ENCODE measurements around the gene NAB2. TPM values are rescaled to one million over a fixed set of nuclear protein-coding genes. Genes with fewer than 3 reads are reported as not detected.

The NAB2 gene
- total and polyA plus RNA-seq, 9 of the 15 experiments (the other 6 are each of a cell fraction or from before 2014, with no cell fraction given) = 0.45 to 40.9 (median 20.4) TPM

GRCh38 chr12:57055824-57056223, 33.1 kb upstream of the NAB2 start:
- WGBS (ENCODE audit: insufficient coverage, low coverage, missing lambda C conversion rate) = 53% methylated on average over 3 of the region's 3 CpGs
- no peak overlapping the region for H3K4me3 ChIP-seq
- H3K27me3 ChIP-seq (ENCODE audit: control insufficient read depth in 2 of 2, insufficient read depth in 2 of 2, low read length in 2 of 2) = no peaks in the 10 kb centered on the region
- no peaks in the 10 kb centered on the region for H3K9me1 ChIP-seq (ENCODE audit: control insufficient read depth, insufficient read depth, low read length)
- in situ Hi-C loops (cut with MboI) (no loop called here), intact Hi-C loops (cut with micrococcal nuclease) (no loop called here)
- DNase-seq (ENCODE audit: extremely low read depth in 1 of 4, low spot score in 3 of 4) = no peak
- ATAC-seq = no peak
- TF ChIP-seq ATF3 (IDR thresholded peaks at IDR 0.05) = peak; percentile 42
- no peak for TF ChIP-seq ATF3 (CRISPR knock-in tag; conservative IDR thresholded peaks at IDR 0.05)
- no peak for TF ChIP-seq HMGXB4 (CRISPR knock-in tag; IDR thresholded peaks at IDR 0.05)
- TF ChIP-seq CEBPG (CRISPR knock-in tag; IDR thresholded peaks at IDR 0.05) = no peak
- peak in 1 of 2 experiments; percentile 69; a peak in 2 of 4 replicates for TF ChIP-seq CEBPG (tag; conservative IDR thresholded peaks at IDR 0.05 in 1 of 2, IDR thresholded peaks at IDR 0.05 in 1 of 2)
- no TSS peak for BruUV-seq (replicated peaks)
- peaks cover 50% of the 10 kb centered on the region for H3K36me3 ChIP-seq (ENCODE audit: control insufficient read depth, insufficient read depth, low read length)
- no peak overlapping the region for H2AFZ ChIP-seq (ENCODE audit: low read depth, low read length)
- POLR2A ChIA-PET = interaction anchor here (0.9 to 1.4 kb wide), 4 partner anchors 23 to 57 kb away, joined by 3 to 5 read pairs (median 4); partner anchors contain the start of gene NEMP1
- FAIRE-seq = no peak
- H3K79me2 ChIP-seq (ENCODE audit: control insufficient read depth, insufficient read depth, low read length) = no peaks in the 10 kb centered on the region
- no peaks in the 10 kb centered on the region for H4K20me1 ChIP-seq (replicated peaks; ENCODE audit: control insufficient read depth, insufficient read depth, low read length)
- no peaks in the 10 kb centered on the region for H3K4me1 ChIP-seq (replicated peaks in 1 of 2; ENCODE audit: control insufficient read depth in 2 of 2, insufficient read depth in 2 of 2, low read length in 2 of 2)
- no peak overlapping the region for H3K9ac ChIP-seq (ENCODE audit: insufficient read depth in 1 of 2, low read depth in 2 of 2, low read length in 2 of 2)
- no peaks in the 10 kb centered on the region for H3K9me3 ChIP-seq (replicated peaks; ENCODE audit: control insufficient read depth, insufficient read depth, low read depth, low read length)
- H3K27ac ChIP-seq (ENCODE audit: extremely low read depth, low read depth, low read length) = no peak overlapping the region
- H3K4me2 ChIP-seq (ENCODE audit: insufficient read depth, low read length) = no peak overlapping the region
- CTCF ChIA-PET (ENCODE audit: low intra/inter-chr PET ratio) = no interaction called here

Data from K562 (cell line).